Measurements from ENCODE around the gene TTC28. TPM values are rescaled to one million over a fixed set of nuclear protein-coding genes. Genes with fewer than 3 reads are reported as not detected.

Gene TTC28
- total and polyA plus RNA-seq, 2 donors, result 2.0 to 5.5 TPM

DNA sequence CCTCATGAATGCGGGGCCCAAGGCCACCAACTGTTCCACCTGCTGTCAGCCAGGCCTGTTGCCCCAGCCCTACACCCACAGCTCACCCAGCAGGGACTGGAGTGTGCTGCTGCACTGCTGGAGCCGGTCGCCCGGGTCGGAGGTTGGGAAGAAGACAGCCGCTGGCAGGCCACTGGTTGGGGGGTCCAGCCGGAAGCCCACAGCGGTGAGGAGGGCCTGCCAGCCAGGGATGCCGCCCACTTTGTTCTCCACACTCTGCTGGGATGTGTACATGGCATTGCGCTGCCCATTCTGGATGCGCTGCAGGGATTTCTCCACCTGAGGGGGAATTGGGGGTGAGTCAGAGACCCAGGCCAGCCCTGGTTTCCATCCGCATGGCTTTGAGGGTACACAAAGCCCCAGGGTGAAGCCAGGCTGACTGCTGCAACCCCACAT, 686.4 kb downstream of the TTC28 start:
- WGBS, result 98% methylated on average over 12 of the region's 12 CpGs
- H3K4me1 ChIP-seq (ENCODE audit: control insufficient read depth in 2 of 2, insufficient read depth in 2 of 2, low read length in 2 of 2), result peaks cover 3 to 15% of the 10 kb centered on the region in 2 donors
- no peak for DNase-seq (ENCODE audit: low read depth in 6 of 9, low spot score in 9 of 9)

DNA sequence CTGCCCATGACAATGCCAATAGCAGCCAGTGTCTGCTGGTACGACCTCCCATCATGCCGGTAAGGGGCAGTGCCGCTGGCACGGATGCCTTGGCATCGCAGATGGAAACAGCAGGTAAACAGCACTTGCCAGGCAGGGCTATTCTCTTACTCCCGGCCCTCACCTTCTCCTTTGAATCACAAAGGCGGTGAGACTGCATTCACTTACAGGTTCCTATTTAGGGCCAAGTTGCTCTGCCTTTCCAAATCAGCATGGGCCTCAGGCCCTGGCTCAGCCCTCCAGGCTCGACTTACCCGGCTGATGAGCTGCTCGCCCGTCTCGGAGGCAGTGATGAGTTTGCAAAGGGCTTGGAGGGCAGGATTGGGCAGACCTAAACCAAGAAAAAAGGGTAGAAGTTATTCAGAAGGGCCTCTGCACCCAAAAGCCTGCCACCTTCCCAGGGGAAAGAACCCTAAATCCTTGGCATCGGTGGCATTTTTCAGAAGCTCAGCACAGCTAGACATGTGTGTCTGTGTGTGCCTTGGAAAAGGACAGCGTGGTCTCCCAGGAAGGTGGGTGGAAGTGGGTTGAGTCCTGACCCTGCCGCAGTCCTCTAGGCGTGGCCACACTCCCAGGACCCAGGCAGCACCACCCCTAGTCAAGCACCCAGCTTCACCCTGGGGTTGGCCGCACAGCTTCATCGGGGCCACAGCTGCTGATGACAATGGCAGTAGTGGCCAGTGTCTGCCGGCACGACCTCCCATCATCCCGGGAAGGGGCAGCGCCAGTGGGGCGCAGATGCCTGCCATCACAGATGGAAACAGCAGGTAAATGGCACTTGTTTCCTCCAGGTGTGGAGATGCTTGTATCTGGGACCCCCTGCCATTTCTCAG, 687.1 kb downstream of the TTC28 start:
- Histone ChIP-seq H3K4me3 (ENCODE audit: low read length in 2 of 2) (no peak overlapping the region), H3K36me3 (ENCODE audit: control insufficient read depth in 2 of 2, insufficient read depth in 2 of 2, low read length in 1 of 2) (no peaks in the 10 kb centered on the region), H3K27ac (ENCODE audit: low read depth in 1 of 2, low read length in 1 of 2) (no peak overlapping the region), H3K4me1 (ENCODE audit: control insufficient read depth in 2 of 2, insufficient read depth in 2 of 2, low read length in 2 of 2) (peaks cover 3 to 19% of the 10 kb centered on the region in 2 donors), H3K9me3 (ENCODE audit: control insufficient read depth in 2 of 2, insufficient read depth in 1 of 2, low read length in 1 of 2) (no peaks in the 10 kb centered on the region), H3K27me3 (ENCODE audit: control insufficient read depth in 2 of 2, insufficient read depth in 1 of 2, low read length in 1 of 2) (no peaks in the 10 kb centered on the region)
- WGBS, result 96% methylated on average over 23 of the region's 23 CpGs
- DNase-seq (ENCODE audit: low read depth in 6 of 9, low spot score in 9 of 9), result no peak

More for the DNA sequence above, 686.4 kb downstream of the TTC28 start:
- Histone ChIP-seq H3K4me3 (ENCODE audit: low read length in 2 of 2) (no peak overlapping the region), H3K27ac (ENCODE audit: low read depth in 1 of 2, low read length in 1 of 2) (no peak overlapping the region), H3K27me3 (ENCODE audit: control insufficient read depth in 2 of 2, insufficient read depth in 1 of 2, low read length in 1 of 2) (no peaks in the 10 kb centered on the region), H3K9me3 (ENCODE audit: control insufficient read depth in 2 of 2, insufficient read depth in 1 of 2, low read length in 1 of 2) (no peaks in the 10 kb centered on the region), H3K36me3 (ENCODE audit: control insufficient read depth in 2 of 2, insufficient read depth in 2 of 2, low read length in 1 of 2) (no peaks in the 10 kb centered on the region)

DNA sequence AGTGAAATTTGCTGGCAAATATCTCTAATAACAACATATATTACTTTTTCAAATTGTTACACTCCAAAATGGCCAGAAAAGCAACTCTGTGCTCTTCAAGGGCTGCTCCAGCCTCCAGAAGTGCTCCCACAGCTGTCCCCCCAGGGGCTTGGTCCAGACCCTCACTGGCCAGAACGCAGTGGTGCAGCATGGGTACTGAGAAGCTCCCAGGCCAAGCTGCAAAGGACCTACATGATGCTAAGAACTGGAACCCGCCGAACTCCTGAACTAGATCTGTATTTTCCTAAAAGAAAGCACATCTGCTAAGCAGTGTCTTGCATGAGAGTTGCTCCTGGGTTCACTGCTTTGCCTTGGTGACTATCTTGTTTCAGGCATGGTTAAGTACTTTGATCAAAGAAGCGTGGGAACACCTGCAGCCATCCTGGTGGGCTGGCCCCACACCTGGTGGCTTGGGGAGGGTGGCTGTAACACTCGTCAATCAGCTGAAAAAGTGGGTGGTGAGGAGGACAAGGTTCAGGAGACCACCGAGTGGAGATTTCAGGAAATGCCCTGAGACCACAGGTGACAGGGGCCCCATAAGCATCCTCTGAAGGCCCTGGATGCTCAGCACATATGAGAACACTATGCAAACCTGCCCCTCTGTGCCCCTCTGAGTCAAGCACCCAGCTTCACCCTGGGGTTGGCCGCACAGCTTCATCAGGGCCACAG, 687.9 kb downstream of the TTC28 start:
- Histone ChIP-seq H3K27me3 (ENCODE audit: control insufficient read depth in 2 of 2, insufficient read depth in 1 of 2, low read length in 1 of 2) (no peaks in the 10 kb centered on the region), H3K27ac (ENCODE audit: low read depth in 1 of 2, low read length in 1 of 2) (no peak overlapping the region), H3K9me3 (ENCODE audit: control insufficient read depth in 2 of 2, insufficient read depth in 1 of 2, low read length in 1 of 2) (no peaks in the 10 kb centered on the region), H3K36me3 (ENCODE audit: control insufficient read depth in 2 of 2, insufficient read depth in 2 of 2, low read length in 1 of 2) (no peaks in the 10 kb centered on the region), H3K4me1 (ENCODE audit: control insufficient read depth in 2 of 2, insufficient read depth in 2 of 2, low read length in 2 of 2) (peaks cover 3 to 21% of the 10 kb centered on the region in 2 donors), H3K4me3 (ENCODE audit: low read length in 2 of 2) (no peak overlapping the region)
- 65% methylated on average over 7 of the region's 7 CpGs for WGBS
- DNase-seq (ENCODE audit: low read depth in 6 of 9, low spot score in 9 of 9), result peak in 1 of 9 donors; percentile 39

DNA sequence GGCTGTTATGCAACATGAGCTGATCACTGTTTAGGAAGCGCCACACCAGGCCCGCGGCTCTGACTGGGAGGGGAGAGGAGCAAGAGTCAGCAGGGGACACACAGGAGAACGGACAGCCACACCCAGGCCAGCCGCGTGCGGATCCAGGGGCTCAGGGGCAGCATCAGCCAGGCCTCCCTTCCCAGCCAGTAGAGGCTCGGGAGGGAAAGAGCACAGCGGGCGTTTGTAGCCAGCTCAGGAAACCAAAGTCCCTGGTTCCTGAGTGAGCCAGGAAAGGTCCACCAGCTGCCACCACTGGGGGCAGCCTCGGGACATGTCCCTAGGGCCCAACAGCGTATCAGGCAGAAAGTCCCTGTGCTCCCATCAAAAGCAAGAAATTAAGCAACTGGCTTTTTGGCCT, 688.8 kb downstream of the TTC28 start:
- no peak overlapping the region for H3K4me3 ChIP-seq (ENCODE audit: low read length in 2 of 2)
- peaks cover 3 to 21% of the 10 kb centered on the region in 2 donors for H3K4me1 ChIP-seq (ENCODE audit: control insufficient read depth in 2 of 2, insufficient read depth in 2 of 2, low read length in 2 of 2)
- H3K9me3 ChIP-seq (ENCODE audit: control insufficient read depth in 2 of 2, insufficient read depth in 1 of 2, low read length in 1 of 2), result no peaks in the 10 kb centered on the region
- no peaks in the 10 kb centered on the region for H3K27me3 ChIP-seq (ENCODE audit: control insufficient read depth in 2 of 2, insufficient read depth in 1 of 2, low read length in 1 of 2)
- WGBS, result 93% methylated on average over 12 of the region's 12 CpGs
- H3K27ac ChIP-seq (ENCODE audit: low read depth in 1 of 2, low read length in 1 of 2), result no peak overlapping the region
- DNase-seq (ENCODE audit: low read depth in 6 of 9, low spot score in 9 of 9), result no peak
- no peaks in the 10 kb centered on the region for H3K36me3 ChIP-seq (ENCODE audit: control insufficient read depth in 2 of 2, insufficient read depth in 2 of 2, low read length in 1 of 2)

DNA sequence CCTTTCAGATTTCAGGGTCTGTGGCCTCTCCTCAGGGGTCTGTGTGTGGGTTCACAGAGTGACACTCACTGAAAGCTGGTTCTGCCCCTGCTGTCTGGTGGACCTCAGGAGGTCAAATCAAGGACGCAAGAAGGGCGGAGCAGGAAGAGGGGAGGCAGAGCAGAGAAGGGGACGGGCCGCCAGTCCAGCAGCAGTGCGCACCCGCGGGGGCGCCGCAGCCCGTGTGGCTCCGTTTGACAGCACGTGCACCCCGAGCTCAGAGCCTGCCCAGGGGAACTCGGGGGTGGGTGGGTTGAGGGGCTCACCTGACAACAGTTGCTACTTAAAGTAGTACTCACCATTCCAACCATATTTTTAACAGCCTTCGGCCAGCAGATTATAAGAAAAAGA, 689.2 kb downstream of the TTC28 start:
- no peak overlapping the region for H3K4me3 ChIP-seq (ENCODE audit: low read length in 2 of 2)
- H3K36me3 ChIP-seq (ENCODE audit: control insufficient read depth in 2 of 2, insufficient read depth in 2 of 2, low read length in 1 of 2), result no peaks in the 10 kb centered on the region
- no peak for DNase-seq (ENCODE audit: low read depth in 6 of 9, low spot score in 9 of 9)

DNA sequence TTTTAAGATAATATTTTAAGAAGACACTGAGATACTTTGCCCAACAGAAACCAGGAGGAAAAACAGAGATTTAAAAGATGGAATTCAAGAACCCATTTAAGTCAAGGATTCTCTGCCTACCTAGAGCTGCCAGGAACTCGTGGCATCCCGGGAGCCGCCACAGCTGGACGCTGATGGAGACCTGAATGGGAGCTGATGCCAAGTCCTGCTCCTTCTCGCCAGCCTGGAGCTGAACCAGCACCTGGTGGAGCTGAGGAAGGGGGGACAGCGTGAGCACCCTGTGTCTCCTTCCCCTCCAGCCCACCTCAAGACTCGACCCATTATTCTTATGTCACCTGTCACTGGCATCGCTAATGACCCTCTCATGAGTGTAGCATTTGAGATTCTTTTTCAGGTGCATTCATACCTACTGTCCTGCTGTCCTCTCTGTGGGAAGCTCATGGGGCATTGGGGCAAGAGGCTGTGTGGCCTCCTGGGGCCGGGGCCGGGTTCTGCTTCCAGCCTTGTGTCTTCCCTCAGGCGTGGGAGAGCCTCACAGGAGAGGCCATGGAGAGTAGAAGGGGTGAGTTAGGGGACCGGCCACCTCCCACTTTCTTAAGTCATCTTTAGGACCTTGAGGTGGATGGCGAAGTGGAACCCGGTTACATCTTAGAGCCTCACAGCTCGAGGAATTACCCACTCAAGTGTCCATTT, 689.7 kb downstream of the TTC28 start:
- no peak overlapping the region for H3K4me3 ChIP-seq (ENCODE audit: low read length in 2 of 2)
- peaks cover 3 to 21% of the 10 kb centered on the region in 2 donors for H3K4me1 ChIP-seq (ENCODE audit: control insufficient read depth in 2 of 2, insufficient read depth in 2 of 2, low read length in 2 of 2)
- no peak for DNase-seq (ENCODE audit: low read depth in 6 of 9, low spot score in 9 of 9)
- H3K27me3 ChIP-seq (ENCODE audit: control insufficient read depth in 2 of 2, insufficient read depth in 1 of 2, low read length in 1 of 2), result no peaks in the 10 kb centered on the region
- H3K36me3 ChIP-seq (ENCODE audit: control insufficient read depth in 2 of 2, insufficient read depth in 2 of 2, low read length in 1 of 2), result no peaks in the 10 kb centered on the region
- WGBS, result 97% methylated on average over 15 of the region's 15 CpGs
- H3K9me3 ChIP-seq (ENCODE audit: control insufficient read depth in 2 of 2, insufficient read depth in 1 of 2, low read length in 1 of 2), result no peaks in the 10 kb centered on the region
- no peak overlapping the region for H3K27ac ChIP-seq (ENCODE audit: low read depth in 1 of 2, low read length in 1 of 2)

More for the DNA sequence above, 689.2 kb downstream of the TTC28 start:
- H3K4me1 ChIP-seq (ENCODE audit: control insufficient read depth in 2 of 2, insufficient read depth in 2 of 2, low read length in 2 of 2), result peaks cover 3 to 21% of the 10 kb centered on the region in 2 donors
- no peaks in the 10 kb centered on the region for H3K27me3 ChIP-seq (ENCODE audit: control insufficient read depth in 2 of 2, insufficient read depth in 1 of 2, low read length in 1 of 2)
- WGBS, result 91% methylated on average over 15 of the region's 15 CpGs
- H3K9me3 ChIP-seq (ENCODE audit: control insufficient read depth in 2 of 2, insufficient read depth in 1 of 2, low read length in 1 of 2), result no peaks in the 10 kb centered on the region
- H3K27ac ChIP-seq (ENCODE audit: low read depth in 1 of 2, low read length in 1 of 2), result no peak overlapping the region

DNA sequence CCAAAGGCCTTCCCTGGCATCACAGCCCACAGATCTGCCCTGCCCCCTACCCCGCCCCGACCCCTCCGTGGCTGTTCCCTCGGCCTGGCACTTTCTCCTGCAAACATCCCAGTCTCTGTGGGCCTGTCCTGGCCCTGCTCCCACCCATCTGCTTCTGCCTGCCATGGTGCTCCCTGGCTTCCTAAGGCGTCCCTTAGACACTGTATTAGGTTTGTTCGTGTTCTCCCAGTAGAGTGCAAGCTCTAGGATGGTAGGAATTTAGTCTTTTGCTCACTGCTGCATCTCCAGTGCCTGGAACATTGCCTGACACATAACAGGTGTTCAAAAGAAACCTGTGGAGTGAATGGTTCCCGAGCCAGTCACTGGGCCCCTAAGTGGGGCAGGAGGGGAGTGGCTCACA, 690.9 kb downstream of the TTC28 start:
- H3K4me3 ChIP-seq (ENCODE audit: low read length in 2 of 2), result no peak overlapping the region
- no peaks in the 10 kb centered on the region for H3K9me3 ChIP-seq (ENCODE audit: control insufficient read depth in 2 of 2, insufficient read depth in 1 of 2, low read length in 1 of 2)
- H3K27ac ChIP-seq (ENCODE audit: low read depth in 1 of 2, low read length in 1 of 2), result no peak overlapping the region
- peaks cover 3 to 21% of the 10 kb centered on the region in 2 donors for H3K4me1 ChIP-seq (ENCODE audit: control insufficient read depth in 2 of 2, insufficient read depth in 2 of 2, low read length in 2 of 2)
- no peaks in the 10 kb centered on the region for H3K36me3 ChIP-seq (ENCODE audit: control insufficient read depth in 2 of 2, insufficient read depth in 2 of 2, low read length in 1 of 2)
- 99% methylated on average over 7 of the region's 7 CpGs for whole genome bisulfite sequencing
- no peak for DNase-seq (ENCODE audit: low read depth in 6 of 9, low spot score in 9 of 9)
- no peaks in the 10 kb centered on the region for H3K27me3 ChIP-seq (ENCODE audit: control insufficient read depth in 2 of 2, insufficient read depth in 1 of 2, low read length in 1 of 2)

DNA sequence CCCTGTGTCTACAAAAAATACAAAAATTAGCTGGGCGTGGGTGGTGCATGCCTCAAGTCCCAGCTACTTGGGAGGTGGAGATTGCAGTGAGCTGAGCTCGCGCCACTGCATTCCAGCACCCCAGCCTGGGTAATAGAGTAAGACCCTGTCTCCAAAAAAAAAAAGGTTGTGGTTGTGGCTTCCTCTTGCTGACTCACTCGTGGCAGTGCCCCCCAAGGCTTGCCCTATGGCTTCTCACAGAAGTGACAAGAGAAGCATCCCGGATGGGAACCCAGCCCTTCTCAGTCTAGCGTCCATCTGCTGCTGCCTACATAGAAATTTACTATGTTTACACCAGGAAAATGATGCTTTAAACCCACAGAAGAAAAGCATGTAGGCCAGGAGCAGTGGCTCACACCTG, 692.1 kb downstream of the TTC28 start:
- peak in 1 of 9 donors; percentile 34 for DNase-seq (ENCODE audit: low read depth in 6 of 9, low spot score in 9 of 9)
- Histone ChIP-seq H3K27me3 (ENCODE audit: control insufficient read depth in 2 of 2, insufficient read depth in 1 of 2, low read length in 1 of 2) (no peaks in the 10 kb centered on the region), H3K36me3 (ENCODE audit: control insufficient read depth in 2 of 2, insufficient read depth in 2 of 2, low read length in 1 of 2) (peaks cover under 1% of the 10 kb centered on the region in 2 donors), H3K4me3 (ENCODE audit: low read length in 2 of 2) (no peak overlapping the region), H3K4me1 (ENCODE audit: control insufficient read depth in 2 of 2, insufficient read depth in 2 of 2, low read length in 2 of 2) (peaks cover 3 to 21% of the 10 kb centered on the region in 2 donors), H3K9me3 (ENCODE audit: control insufficient read depth in 2 of 2, insufficient read depth in 1 of 2, low read length in 1 of 2) (no peaks in the 10 kb centered on the region), H3K27ac (ENCODE audit: low read depth in 1 of 2, low read length in 1 of 2) (no peak overlapping the region)
- 13% methylated on average over 6 of the region's 6 CpGs for WGBS

Data from thymus (tissue), 11 donors.